Body of pancreas (tissue), 4 donors: ENCODE results near the gene ENTREP3. TPM values are rescaled to one million over a fixed set of nuclear protein-coding genes. Genes with fewer than 3 reads are reported as not detected.
"Not testable (repeated sequence)": the region's sequence is repeated elsewhere in the genome, so short reads cannot be mapped to it uniquely, and the experiment has no call there.

ENCODE experiments used
- ATAC-seq: fragments of 150-250 bp; one replicate; pipeline ENCODE4 v1.9.1; 2016
- DNase-seq, 4 donors: peaks; one replicate each; pipeline ENCODE4 v3.0.0-alpha.2; 2019
- H3K27ac ChIP-seq, 4 donors: fragments of 200-600 bp; sonication (generic); 1 replicate in 3 of 4; 2 replicates in 1 of 4; pipeline versions ENCODE4 v1.5.1 to v1.6.1; 2016 to 2019; ENCODE audit warnings: mild to moderate bottlenecking in 1 of 4, mixed read lengths in 1 of 4, moderate library complexity in 1 of 4
- H3K27me3 ChIP-seq, 2 donors: fragments of 200-600 bp; sonication (generic); one replicate each; pipeline ENCODE4 v1.6.0; 2016; ENCODE audit warnings: mild to moderate bottlenecking in 1 of 2
- H3K36me3 ChIP-seq, 2 donors: fragments of 200-600 bp; sonication (generic); replicated peaks in 1 of 2; 2 replicates each; pipeline ENCODE4 v1.5.1; 2016; ENCODE audit warnings: low read depth in 2 of 2; ENCODE audit not compliant: insufficient read depth in 1 of 2
- H3K4me1 ChIP-seq: fragments of 200-600 bp; sonication (generic); one replicate; pipeline ENCODE4 v1.6.0; 2016
- H3K4me3 ChIP-seq, 2 donors: fragments of 200-600 bp; sonication (generic); 1 replicate in 1 of 2; 2 replicates in 1 of 2; pipeline ENCODE4 v1.5.1; 2016 to 2019
- H3K9me3 ChIP-seq, 3 donors: fragments of 200-600 bp; sonication (generic); 1 replicate in 2 of 3; 2 replicates in 1 of 3; pipeline ENCODE4 v1.5.1; 2016
- CTCF ChIP-seq, 7 experiments: fragments of 450-650 bp in 4 of 7; fragments of 200-600 bp in 3 of 7; sonication (generic) in 3 of 7; IDR thresholded peaks; one replicate each; pipeline ENCODE4 v1.5.1; 2016 to 2019; ENCODE audit warnings: antibody characterized with exemption in 7 of 7
- POLR2A ChIP-seq, 3 donors: fragments of 450-650 bp; IDR thresholded peaks; one replicate each; pipeline ENCODE4 v1.6.1; 2016; ENCODE audit warnings: antibody characterized with exemption in 3 of 3, mild to moderate bottlenecking in 2 of 3
- WGBS, 2 donors: methylation state at CpG; one replicate each; pipeline ENCODE4 v1.1.5; 2017; 5-methylcytosine and 5-hydroxymethylcytosine counted together
- intact Hi-C: fragments of 100-400 bp; cut with DNase I; formaldehyde crosslinking; loops from one replicate; pipeline ENCODE4 v1.15.1; 2023
- total RNA-seq, 2 donors: library from RNA; depleted of rRNA; stranded (reverse); fragments of >200 nt; gene quantifications; one replicate each; pipeline ENCODE4 v1.1.0, GENCODE V29; 2016

The ENTREP3 gene
- total RNA-seq, 2 donors from 2014 or later, result 6.2 to 12.2 TPM

- intact Hi-C loops, result no loop called here
- Histone ChIP-seq H3K9me3 (no peaks in the 10 kb centered on the region), H3K36me3 (peaks cover 0 to 2% of the 10 kb centered on the region in 2 donors), H3K27me3 (no peaks in the 10 kb centered on the region), H3K4me1 (peaks cover 33% of the 10 kb centered on the region), H3K4me3 (no peak overlapping the region), H3K27ac (peak overlapping the region in 1 of 4 donors; percentile 53)
- TF ChIP-seq POLR2A (IDR thresholded peaks at IDR 0.05) (no peak), CTCF (IDR thresholded peaks at IDR 0.05) (no peak)
- WGBS, 2 donors, result 64 to 75% methylated on average over 4 of the region's 4 CpGs
- peak in 1 of 4 donors; percentile 29 for DNase-seq
- no peak for ATAC-seq
Measured at GRCh38 chr1:155241841-155242264, 13.4 kb downstream of the ENTREP3 start.

GRCh38 chr1:155241069-155241679, 14.1 kb downstream of the ENTREP3 start:
- Histone ChIP-seq H3K4me3 (no peak overlapping the region), H3K36me3 (peaks cover 0 to 2% of the 10 kb centered on the region in 2 donors), H3K4me1 (peaks cover 33% of the 10 kb centered on the region), H3K9me3 (no peaks in the 10 kb centered on the region), H3K27ac (peak overlapping the region in 1 of 4 donors; percentile 53), H3K27me3 (no peaks in the 10 kb centered on the region)
- 5 to 7% methylated on average over 4 of the region's 4 CpGs for WGBS, 2 donors
- intact Hi-C loops, result no loop called here
- DNase-seq, result peak; percentile 72 to 86 (median 81)
- TF ChIP-seq CTCF (IDR thresholded peaks at IDR 0.05) (no peak), POLR2A (IDR thresholded peaks at IDR 0.05) (no peak)
- peak; percentile 43 for ATAC-seq

GRCh38 chr1:155236451-155236850, 18.8 kb downstream of the ENTREP3 start:
- H3K4me3 ChIP-seq, result no peak overlapping the region
- H3K4me1 ChIP-seq, result peaks cover 22% of the 10 kb centered on the region
- ATAC-seq, result no peak
- no peaks in the 10 kb centered on the region for H3K9me3 ChIP-seq
- peaks cover 0 to 2% of the 10 kb centered on the region in 2 donors for H3K36me3 ChIP-seq
- TF ChIP-seq POLR2A (IDR thresholded peaks at IDR 0.05) (no peak), CTCF (IDR thresholded peaks at IDR 0.05) (no peak)
- H3K27me3 ChIP-seq, result no peaks in the 10 kb centered on the region
- no peak overlapping the region for H3K27ac ChIP-seq
- intact Hi-C loops, result no loop called here
- no peak for DNase-seq
- WGBS, 2 donors, result 81 to 87% methylated on average over 5 of the region's 5 CpGs

- intact Hi-C loops, ATAC-seq, H3K9me3 ChIP-seq, H3K27ac ChIP-seq, H3K36me3 ChIP-seq, H3K27me3 ChIP-seq, DNase-seq, H3K4me3 ChIP-seq: not testable (repeated sequence)
- 75 to 90% methylated on average over 4 to 5 of the region's 9 CpGs for WGBS, 2 donors
- H3K4me1 ChIP-seq, result peaks cover 11% of the 10 kb centered on the region
Measured at GRCh38 chr1:155235375-155235774, 19.9 kb downstream of the ENTREP3 start.

- DNase-seq, H3K27ac ChIP-seq, H3K36me3 ChIP-seq, ATAC-seq, H3K27me3 ChIP-seq, H3K4me3 ChIP-seq, H3K9me3 ChIP-seq, intact Hi-C loops: not testable (repeated sequence)
- H3K4me1 ChIP-seq, result peaks cover 10% of the 10 kb centered on the region
- 93% methylated on average over 2 of the region's 5 CpGs; no CpG with 5 or more reads in 1 of the 2 donors for WGBS, 2 donors
Measured at GRCh38 chr1:155233502-155233901, 21.8 kb downstream of the ENTREP3 start.

GRCh38 chr1:155232001-155232978, 23.0 kb downstream of the ENTREP3 start:
- H3K9me3 ChIP-seq, ATAC-seq, intact Hi-C loops, H3K4me3 ChIP-seq, H3K36me3 ChIP-seq, H3K27me3 ChIP-seq: not testable (repeated sequence)
- peak; percentile 44 to 64 (median 58) for DNase-seq
- WGBS, 2 donors, result 40% methylated on average over 11 to 13 of the region's 13 CpGs
- Histone ChIP-seq H3K4me1 (peaks cover 16% of the 10 kb centered on the region), H3K27ac (peak overlapping the region in 2 of 4 donors; percentile 2 to 44)

- Histone ChIP-seq H3K27ac (peak overlapping the region in 1 of 4 donors; percentile 44), H3K4me1 (peaks cover 25% of the 10 kb centered on the region)
- H3K4me3 ChIP-seq, H3K27me3 ChIP-seq, DNase-seq, H3K9me3 ChIP-seq, intact Hi-C loops, H3K36me3 ChIP-seq, ATAC-seq: not testable (repeated sequence)
- 50 to 83% methylated on average over 3 of the region's 3 CpGs for WGBS, 2 donors
Measured at GRCh38 chr1:155231302-155231701, 24.0 kb downstream of the ENTREP3 start.
